HCT116 (cell line): ENCODE results near the gene RCBTB2. TPM values are rescaled to one million over a fixed set of nuclear protein-coding genes. Genes with fewer than 3 reads are reported as not detected.

Experiments used
- ATAC-seq: fragments of 200-7000 bp; cut with Tn5 transposase; 2 replicates; pipeline ENCODE4 v1.9.1; 2020; ENCODE audit warnings: mild to moderate bottlenecking, moderate library complexity
- BruUV-seq: library from RNA; stranded (reverse); fragments of 400-500 nt; replicated peaks from 2 replicates; lab custom pipeline; 2021; lab: Mats Ljungman, UMichigan
- CTCF ChIA-PET: fragments of 300-600 bp; sonication (Branson Sonifier 250); formaldehyde crosslinking; loops from one replicate; lab custom pipeline; 2021; ENCODE audit warnings: antibody characterized with exemption; lab: Charles Lee
- POLR2A ChIA-PET: fragments of 300-600, 350-600 bp; sonication (Branson Sonifier 250); formaldehyde crosslinking; loops from one replicate; lab custom pipeline; 2021; ENCODE audit warnings: antibody characterized with exemption; lab: Charles Lee
- RAD21 ChIA-PET, 2 experiments: fragments of 300-600 bp; sonication (Branson Sonifier 250); formaldehyde crosslinking; loops; one replicate each; lab custom pipeline; 2023; ENCODE audit warnings: low total read pairs in 2 of 2; ENCODE audit not compliant: uncharacterized antibody in 2 of 2, unreplicated experiment in 2 of 2, low non-redundant PET in 1 of 2; lab: Charles Lee
- DNase-seq: peaks from one replicate; pipeline ENCODE4 v3.0.0-alpha.2; 2010; ENCODE audit warnings: low read depth, low spot score
- H2AFZ ChIP-seq: fragments of 200-600 bp; shearing (Covaris generic), sonication (generic); 2 replicates; pipeline ENCODE4 v1.6.1; 2017; ENCODE audit warnings: low read depth, mixed run types, mixed read lengths, antibody characterized with exemption, low read length; ENCODE audit not compliant: poor library complexity, severe bottlenecking
- H3K27ac ChIP-seq: 2 replicates; pipeline ENCODE4 v1.5.1; 2012; ENCODE audit warnings: low read depth, low read length
- H3K27me3 ChIP-seq: fragments of 200-600 bp; sonication (generic); 2 replicates; pipeline ENCODE4 v1.6.1; 2016; ENCODE audit warnings: mixed run types, low read length, mixed read lengths; ENCODE audit not compliant: insufficient read depth
- H3K36me3 ChIP-seq, 2 experiments: fragments of 200-500 bp in 1 of 2; fragments of 200-600 bp in 1 of 2; sonication (Bioruptor generic) in 1 of 2; sonication (generic) in 1 of 2; 2 replicates each; pipeline versions ENCODE4 v1.5.1 to v1.6.1; 2014 to 2016; ENCODE audit warnings: low read length in 2 of 2, inconsistent platforms in 1 of 2, mixed read lengths in 1 of 2, mixed run types in 1 of 2; ENCODE audit not compliant: insufficient read depth in 2 of 2, control insufficient read depth in 1 of 2
- H3K4me1 ChIP-seq, 2 experiments: fragments of 200-600 bp in 1 of 2; sonication (generic) in 1 of 2; 2 replicates each; pipeline versions ENCODE4 v1.5.1 to v1.6.1; 2012 to 2017; ENCODE audit warnings: low read length in 2 of 2, inconsistent platforms in 1 of 2, mild to moderate bottlenecking in 1 of 2, mixed read lengths in 1 of 2, mixed run types in 1 of 2, moderate library complexity in 1 of 2; ENCODE audit not compliant: insufficient read depth in 2 of 2, control insufficient read depth in 1 of 2
- H3K4me2 ChIP-seq: fragments of 200-600 bp; sonication (generic); 2 replicates; pipeline ENCODE4 v1.6.1; 2017; ENCODE audit warnings: mixed run types, low read length, mixed read lengths
- H3K4me3 ChIP-seq, 2 experiments: fragments of 200-600 bp in 1 of 2; sonication (generic) in 1 of 2; replicated peaks in 1 of 2; 2 replicates each; pipeline ENCODE4 v1.5.1; 2011 to 2016; ENCODE audit warnings: low read length in 2 of 2, control low read depth in 1 of 2, low read depth in 1 of 2, mild to moderate bottlenecking in 1 of 2, mixed read lengths in 1 of 2, mixed run types in 1 of 2
- H3K79me2 ChIP-seq: fragments of 200-600 bp; sonication (generic); 2 replicates; pipeline ENCODE4 v1.6.1; 2017; ENCODE audit warnings: mild to moderate bottlenecking, mixed run types, low read length, moderate library complexity, mixed read lengths; ENCODE audit not compliant: insufficient read depth
- H3K9ac ChIP-seq: fragments of 200-600 bp; sonication (generic); 2 replicates; pipeline ENCODE4 v1.6.1; 2016; ENCODE audit warnings: low read length, mixed read lengths
- H3K9me2 ChIP-seq: fragments of 200-600 bp; sonication (generic), shearing (Covaris generic); 2 replicates; pipeline ENCODE4 v1.6.1; 2017; ENCODE audit warnings: mixed run types, mild to moderate bottlenecking, moderate library complexity; ENCODE audit not compliant: insufficient read depth
- H3K9me3 ChIP-seq, 2 experiments: fragments of 200-500 bp in 1 of 2; fragments of 200-600 bp in 1 of 2; sonication (Bioruptor generic) in 1 of 2; sonication (generic) in 1 of 2; 2 replicates each; pipeline ENCODE4 v1.6.1; 2014 to 2017; ENCODE audit warnings: low read length in 2 of 2, mixed read lengths in 2 of 2, inconsistent platforms in 1 of 2, low read depth in 1 of 2, mild to moderate bottlenecking in 1 of 2, mixed run types in 1 of 2, moderate library complexity in 1 of 2; ENCODE audit not compliant: control insufficient read depth in 1 of 2, insufficient read depth in 1 of 2
- H4K20me1 ChIP-seq: fragments of 200-600 bp; sonication (generic), shearing (Covaris generic); 2 replicates; pipeline ENCODE4 v1.6.1; 2017; ENCODE audit warnings: mixed run types, mild to moderate bottlenecking, moderate library complexity; ENCODE audit not compliant: insufficient read depth
- CBX3 ChIP-seq: IDR thresholded peaks from 2 replicates; pipeline ENCODE4 v1.6.1; 2012; ENCODE audit warnings: low read depth
- CEBPB ChIP-seq: IDR thresholded peaks from 2 replicates; pipeline ENCODE4 v1.6.1; 2012; ENCODE audit warnings: low read depth
- CTCF ChIP-seq, 3 experiments: fragments of 200-600 bp in 1 of 3; sonication (generic) in 1 of 3; IDR thresholded peaks in 2 of 3; conservative IDR thresholded peaks in 1 of 3; 2 replicates each; pipeline ENCODE4 v1.5.1; 2012 to 2017; ENCODE audit warnings: low read depth in 2 of 3, low read length in 2 of 3, antibody characterized with exemption in 1 of 3, borderline replicate concordance in 1 of 3, control low read depth in 1 of 3, mild to moderate bottlenecking in 1 of 3, mixed read lengths in 1 of 3, mixed run types in 1 of 3, moderate library complexity in 1 of 3; ENCODE audit not compliant: insufficient read depth in 1 of 3
- FOSL1 ChIP-seq: IDR thresholded peaks from 2 replicates; pipeline ENCODE4 v1.6.1; 2012; ENCODE audit warnings: low read depth
- POLR2A ChIP-seq: IDR thresholded peaks from 2 replicates; pipeline ENCODE4 v1.7.0; 2011; ENCODE audit warnings: borderline replicate concordance; ENCODE audit not compliant: insufficient read depth, insufficient read length; ENCODE audit errors: extremely low read depth
- POLR2AphosphoS5 ChIP-seq: IDR thresholded peaks from 2 replicates; pipeline ENCODE4 v1.6.1; 2011; ENCODE audit warnings: mild to moderate bottlenecking, low read depth, low read length, moderate library complexity
- RAD21 ChIP-seq: IDR thresholded peaks from 2 replicates; pipeline ENCODE4 v1.6.1; 2012; ENCODE audit warnings: low read depth, mild to moderate bottlenecking
- REST ChIP-seq: IDR thresholded peaks from 2 replicates; pipeline ENCODE4 v1.6.1; 2012; ENCODE audit warnings: low read depth
- SRF ChIP-seq: IDR thresholded peaks from 2 replicates; pipeline ENCODE4 v1.6.1; 2012; ENCODE audit warnings: low read depth
- TCF7L2 ChIP-seq: IDR thresholded peaks from 2 replicates; pipeline ENCODE4 v1.7.0; 2011; ENCODE audit warnings: borderline replicate concordance, inconsistent platforms; ENCODE audit not compliant: insufficient read depth, insufficient read length; ENCODE audit errors: extremely low read depth
- ZBTB33 ChIP-seq: IDR thresholded peaks from 2 replicates; pipeline ENCODE4 v1.6.1; 2011; ENCODE audit warnings: mild to moderate bottlenecking, low read length, moderate library complexity; ENCODE audit not compliant: insufficient replicate concordance; ENCODE audit errors: extremely low read depth
- ZFX ChIP-seq: fragments of 450-650 bp; IDR thresholded peaks from 2 replicates; pipeline ENCODE4 v1.6.1; 2017
- intact Hi-C: fragments of 100-400 bp; cut with micrococcal nuclease; formaldehyde crosslinking; loops from 2 replicates; pipeline ENCODE4 v1.10.0; 2022
- total RNA-seq: library from RNA; stranded (reverse); gene quantifications from one replicate; pipeline ENCODE4 v1.2.1, GENCODE V29; 2021; ENCODE audit not compliant: unreplicated experiment
- TF ChIP-seq, protein P1 (sequence below): IDR thresholded peaks from 2 replicates; pipeline ENCODE4 v1.6.1; 2012

The RCBTB2 gene
- total RNA-seq, 1 experiment from 2014 or later = 1.3 TPM

GRCh38 chr13:48547663-48548092, 14.8 kb upstream of the RCBTB2 start (continued):
- TF ChIP-seq REST (no peak), TCF7L2 (no peak)
- TF ChIP-seq, all 23 proteins: peak for 0

GRCh38 chr13:48545608-48546007, 12.7 kb upstream of the RCBTB2 start:
- ATAC-seq (no peak), DNase-seq (no peak)
- H3K9me2 ChIP-seq = no peaks in the 10 kb centered on the region
- H4K20me1 ChIP-seq = no peaks in the 10 kb centered on the region
- no TSS peak for BruUV-seq
- intact Hi-C loops = no loop called here
- H3K27me3 ChIP-seq = no peaks in the 10 kb centered on the region
- H3K79me2 ChIP-seq = no peaks in the 10 kb centered on the region
- no peak overlapping the region for H3K27ac ChIP-seq
- H3K4me2 ChIP-seq = no peak overlapping the region
- no peak overlapping the region for H3K4me3 ChIP-seq
- peaks cover 0 to 7% of the 10 kb centered on the region in 2 experiments; a peak in 1 of 4 replicates for H3K4me1 ChIP-seq
- H2AFZ ChIP-seq = no peak overlapping the region
- peaks cover 0 to 3% of the 10 kb centered on the region in 2 experiments; a peak in 1 of 4 replicates for H3K9me3 ChIP-seq
- ChIA-PET CTCF (interaction anchor here (1.0 kb wide), 1 partner anchor 34 kb away, joined by 3 read pairs; no protein-coding TSS in a partner anchor), RAD21 (no interaction called here), POLR2A (no interaction called here)
- H3K36me3 ChIP-seq = no peaks in the 10 kb centered on the region
- H3K9ac ChIP-seq = no peak overlapping the region
- TF ChIP-seq CBX3 (no peak), RAD21 (no peak), CEBPB (no peak), POLR2AphosphoS5 (no peak), REST (no peak), TCF7L2 (no peak), SRF (no peak), FOSL1 (no peak), ZBTB33 (no peak), ZFX (no peak), POLR2A (no peak), CTCF (IDR thresholded peaks at IDR 0.05 in 2 of 3, conservative IDR thresholded peaks at IDR 0.05 in 1 of 3; ENCODE audit: borderline replicate concordance in 1 of 3, insufficient read depth in 1 of 3, low read depth in 2 of 3, low read length in 2 of 3) (no peak)
- TF ChIP-seq, protein P1, sequence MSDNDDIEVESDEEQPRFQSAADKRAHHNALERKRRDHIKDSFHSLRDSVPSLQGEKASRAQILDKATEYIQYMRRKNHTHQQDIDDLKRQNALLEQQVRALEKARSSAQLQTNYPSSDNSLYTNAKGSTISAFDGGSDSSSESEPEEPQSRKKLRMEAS = no peak
